ENCODE measurements around the gene MSMO1.

DNA sequence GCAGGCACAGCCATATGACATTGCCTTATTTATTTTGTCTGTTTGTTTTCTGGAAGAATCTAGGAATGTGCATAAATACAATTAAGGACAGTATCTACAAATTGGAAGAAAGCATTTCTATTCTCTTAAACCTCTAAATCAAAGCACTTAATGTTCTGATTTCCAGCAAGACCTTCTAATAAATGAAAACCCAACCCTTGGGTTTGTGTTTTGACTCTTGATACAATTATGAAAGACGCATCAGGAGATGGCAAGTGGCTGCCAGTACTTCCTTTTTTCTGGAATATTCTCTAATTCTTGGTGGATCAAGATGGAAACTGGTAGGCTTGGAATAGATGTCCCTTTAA lies 50.9 kb downstream of the MSMO1 start:
- TF ChIP-seq CTCF (IDR thresholded peaks at IDR 0.05): no peak
- no peak for TF ChIP-seq POLR2A (IDR thresholded peaks at IDR 0.05)

All from vagina (tissue), 2 donors.